Thoracic aorta (tissue), 2 donors: ENCODE results near the gene FOXJ1. TPM values are rescaled to one million over a fixed set of nuclear protein-coding genes. Genes with fewer than 3 reads are reported as not detected.

ENCODE experiments used
- ATAC-seq: fragments of 150-250 bp; one replicate; pipeline ENCODE4 v1.8.0; 2017; ENCODE audit warnings: low read depth; ENCODE audit not compliant: insufficient number of reproducible peaks, low FRiP score
- DNase-seq: peaks from one replicate; pipeline ENCODE4 v3.0.0-alpha.2; 2020; ENCODE audit warnings: low spot score
- H3K27ac ChIP-seq, 2 donors: fragments of 200-600 bp; sonication (generic); 1 replicate in 1 of 2; 2 replicates in 1 of 2; pipeline ENCODE4 v1.5.1; 2016; ENCODE audit warnings: mild to moderate bottlenecking in 2 of 2, moderate library complexity in 2 of 2
- H3K27me3 ChIP-seq: fragments of 200-600 bp; sonication (generic); replicated peaks from 2 replicates; pipeline ENCODE4 v1.6.0; 2016; ENCODE audit warnings: mild to moderate bottlenecking; ENCODE audit not compliant: insufficient read depth
- H3K36me3 ChIP-seq: fragments of 200-600 bp; sonication (generic); one replicate; pipeline ENCODE4 v1.5.1; 2016
- H3K4me1 ChIP-seq, 2 donors: fragments of 200-600 bp; sonication (generic); 1 replicate in 1 of 2; 2 replicates in 1 of 2; pipeline versions ENCODE4 v1.5.1 to v1.6.0; 2016; ENCODE audit warnings: low read depth in 2 of 2, mild to moderate bottlenecking in 1 of 2; ENCODE audit not compliant: control insufficient read depth in 1 of 2
- H3K4me3 ChIP-seq: fragments of 200-600 bp; sonication (generic); 2 replicates; pipeline ENCODE4 v1.5.1; 2016; ENCODE audit warnings: mild to moderate bottlenecking
- H3K9me3 ChIP-seq: fragments of 200-600 bp; sonication (generic); 2 replicates; pipeline ENCODE4 v1.5.1; 2016
- total RNA-seq, 2 donors: library from RNA; depleted of rRNA; stranded (reverse); fragments of >200 nt; gene quantifications; one replicate each; pipeline versions ENCODE4 v1.1.0 to v1.2.3, GENCODE V29; 2016
- TF ChIP-seq, protein P1 (sequence below): fragments of 200-600 bp; sonication (generic); IDR thresholded peaks from one replicate; pipeline ENCODE4 v1.5.1; 2019; ENCODE audit warnings: antibody characterized with exemption

Gene FOXJ1
- total RNA-seq, 2 donors from 2014 or later: not detected

- TF ChIP-seq, protein P1, sequence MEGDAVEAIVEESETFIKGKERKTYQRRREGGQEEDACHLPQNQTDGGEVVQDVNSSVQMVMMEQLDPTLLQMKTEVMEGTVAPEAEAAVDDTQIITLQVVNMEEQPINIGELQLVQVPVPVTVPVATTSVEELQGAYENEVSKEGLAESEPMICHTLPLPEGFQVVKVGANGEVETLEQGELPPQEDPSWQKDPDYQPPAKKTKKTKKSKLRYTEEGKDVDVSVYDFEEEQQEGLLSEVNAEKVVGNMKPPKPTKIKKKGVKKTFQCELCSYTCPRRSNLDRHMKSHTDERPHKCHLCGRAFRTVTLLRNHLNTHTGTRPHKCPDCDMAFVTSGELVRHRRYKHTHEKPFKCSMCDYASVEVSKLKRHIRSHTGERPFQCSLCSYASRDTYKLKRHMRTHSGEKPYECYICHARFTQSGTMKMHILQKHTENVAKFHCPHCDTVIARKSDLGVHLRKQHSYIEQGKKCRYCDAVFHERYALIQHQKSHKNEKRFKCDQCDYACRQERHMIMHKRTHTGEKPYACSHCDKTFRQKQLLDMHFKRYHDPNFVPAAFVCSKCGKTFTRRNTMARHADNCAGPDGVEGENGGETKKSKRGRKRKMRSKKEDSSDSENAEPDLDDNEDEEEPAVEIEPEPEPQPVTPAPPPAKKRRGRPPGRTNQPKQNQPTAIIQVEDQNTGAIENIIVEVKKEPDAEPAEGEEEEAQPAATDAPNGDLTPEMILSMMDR: no peak
- DNase-seq (no peak), ATAC-seq (no peak)
- Histone ChIP-seq H3K4me1 (no peaks in the 10 kb centered on the region), H3K36me3 (no peaks in the 10 kb centered on the region), H3K27me3 (no peaks in the 10 kb centered on the region), H3K4me3 (no peak overlapping the region), H3K27ac (no peak overlapping the region), H3K9me3 (no peaks in the 10 kb centered on the region)
Observed at GRCh38 chr17:76160896-76161528, 20.0 kb upstream of the FOXJ1 start.

DNA sequence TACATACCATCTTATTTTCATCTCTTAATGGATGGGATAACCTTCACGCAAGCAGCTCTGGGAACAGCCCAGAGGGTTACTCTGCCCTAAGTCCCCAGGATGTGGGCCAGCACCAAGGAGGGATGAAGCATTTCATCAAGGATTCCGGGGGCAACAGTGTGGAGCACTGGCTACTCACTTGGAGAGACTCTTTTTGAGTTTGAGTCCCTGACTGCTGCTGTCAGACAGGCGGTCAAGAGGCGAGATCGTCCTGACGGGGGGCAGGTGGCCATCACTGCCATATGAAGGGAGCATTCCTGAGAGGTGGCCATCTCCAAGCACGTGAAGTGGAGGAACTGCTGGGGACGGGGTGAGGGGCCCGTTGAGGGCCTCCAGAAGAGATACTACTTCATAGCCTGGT, 18.1 kb upstream of the FOXJ1 start:
- Histone ChIP-seq H3K27ac (no peak overlapping the region), H3K4me1 (no peaks in the 10 kb centered on the region), H3K4me3 (no peak overlapping the region), H3K9me3 (no peaks in the 10 kb centered on the region), H3K27me3 (no peaks in the 10 kb centered on the region), H3K36me3 (no peaks in the 10 kb centered on the region)
- TF ChIP-seq, protein P1: no peak
- ATAC-seq (no peak), DNase-seq (no peak)

DNA sequence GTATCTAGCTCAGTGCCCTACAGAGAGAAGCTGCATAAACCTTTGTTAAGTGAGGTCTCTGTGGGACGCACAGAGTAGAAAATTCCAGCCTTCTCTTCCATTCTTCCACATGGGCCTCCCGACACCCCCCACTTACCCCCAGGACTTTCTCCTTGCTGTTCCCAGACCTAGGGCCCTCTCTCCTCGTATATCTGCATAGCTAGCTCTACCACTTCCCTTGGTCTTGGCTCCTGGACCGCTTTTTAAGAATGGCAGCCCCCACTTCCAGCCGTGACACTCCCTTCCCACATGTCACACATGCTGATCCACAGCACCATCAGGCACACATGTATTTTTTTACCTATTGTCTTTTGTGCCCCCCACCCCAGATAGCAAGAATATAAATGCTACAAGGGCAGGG, 16.7 kb upstream of the FOXJ1 start:
- no peak overlapping the region for H3K27ac ChIP-seq
- no peaks in the 10 kb centered on the region for H3K9me3 ChIP-seq
- TF ChIP-seq, protein P1: no peak
- no peak overlapping the region for H3K4me3 ChIP-seq
- no peaks in the 10 kb centered on the region for H3K4me1 ChIP-seq
- H3K36me3 ChIP-seq: no peaks in the 10 kb centered on the region
- no peaks in the 10 kb centered on the region for H3K27me3 ChIP-seq
- ATAC-seq (no peak), DNase-seq (no peak)

GRCh38 chr17:76156662-76156991, 15.6 kb upstream of the FOXJ1 start:
- no peak overlapping the region for H3K4me3 ChIP-seq
- TF ChIP-seq, protein P1: no peak
- ATAC-seq: no peak
- H3K4me1 ChIP-seq: no peaks in the 10 kb centered on the region
- no peaks in the 10 kb centered on the region for H3K9me3 ChIP-seq
- H3K36me3 ChIP-seq: no peaks in the 10 kb centered on the region
- H3K27me3 ChIP-seq: no peaks in the 10 kb centered on the region
- no peak overlapping the region for H3K27ac ChIP-seq
- DNase-seq: no peak

DNA sequence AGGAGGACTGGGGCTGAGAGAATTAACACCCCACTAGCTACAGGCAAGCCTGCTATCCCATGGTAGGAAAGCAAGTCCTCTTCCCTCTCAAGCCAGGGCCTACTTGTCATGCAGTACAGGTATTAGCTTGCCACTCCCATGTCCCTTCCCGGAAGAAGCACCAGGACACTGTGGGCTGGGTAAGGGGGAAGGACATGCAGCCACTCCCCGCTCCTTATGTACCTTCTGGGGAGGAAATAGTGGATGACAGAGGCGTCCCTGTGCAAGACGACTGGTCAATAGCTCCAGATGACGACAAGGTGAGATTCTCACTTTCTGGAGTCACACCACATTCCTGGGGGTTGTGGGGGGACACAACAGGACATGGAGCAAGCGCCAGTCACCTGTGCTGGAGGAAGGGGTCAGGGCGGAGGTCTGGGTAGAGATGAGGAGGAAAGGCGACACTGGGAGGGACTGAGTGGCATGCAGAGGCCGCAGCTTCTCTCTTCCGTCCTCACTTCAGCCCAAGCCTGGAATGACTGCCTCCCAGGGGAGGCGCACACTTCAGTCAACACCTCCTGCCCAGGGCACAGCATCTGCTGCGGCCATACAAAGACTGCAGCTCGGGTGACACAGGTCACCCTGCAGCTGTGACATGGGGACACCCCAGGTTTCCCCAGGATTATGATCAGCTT, 15.1 kb upstream of the FOXJ1 start:
- Histone ChIP-seq H3K9me3 (no peaks in the 10 kb centered on the region), H3K27ac (no peak overlapping the region), H3K4me1 (peaks cover 0 to 1% of the 10 kb centered on the region in 2 donors), H3K4me3 (no peak overlapping the region), H3K36me3 (no peaks in the 10 kb centered on the region), H3K27me3 (no peaks in the 10 kb centered on the region)
- DNase-seq: no peak
- ATAC-seq: no peak
- TF ChIP-seq, protein P1: no peak
